ENCODE measurements around the gene ERBB2. TPM values are rescaled to one million over a fixed set of nuclear protein-coding genes. Genes with fewer than 3 reads are reported as not detected.

The ERBB2 gene
- total and polyA plus RNA-seq, 2 of the 8 experiments (the other 6 are each of a cell fraction or from before 2014, with no cell fraction given) = 183 to 394 TPM

GRCh38 chr17:39651923-39652586, 47.8 kb upstream of the ERBB2 start:
- peaks cover 5 to 23% (median 19%) of the 10 kb centered on the region in 4 experiments for H3K4me1 ChIP-seq (replicated peaks in 1 of 4; ENCODE audit: control insufficient read depth in 3 of 4, insufficient read depth in 4 of 4, low read length in 3 of 4)
- TF ChIP-seq RFX5 (IDR thresholded peaks at IDR 0.05; ENCODE audit: borderline replicate concordance, low read depth, low read length) (no peak), YY1 (IDR thresholded peaks at IDR 0.05; ENCODE audit: low read depth, low read length) (no peak), HDAC2 (IDR thresholded peaks at IDR 0.05; ENCODE audit: borderline replicate concordance in 1 of 2, low read depth in 2 of 2, low read length in 2 of 2) (no peak), FOSL1 (IDR thresholded peaks at IDR 0.05; ENCODE audit: insufficient read depth, low read depth, low read length) (no peak), EGR1 (IDR thresholded peaks at IDR 0.05; ENCODE audit: borderline replicate concordance, low read depth, low read length) (no peak), RBBP5 (IDR thresholded peaks at IDR 0.05; ENCODE audit: borderline replicate concordance, low read depth, low read length) (no peak), NRF1 (IDR thresholded peaks at IDR 0.05; ENCODE audit: low read depth, low read length) (no peak), POLR2A (IDR thresholded peaks at IDR 0.05; ENCODE audit: control extremely low read depth in 1 of 2, low read depth in 2 of 2, low read length in 2 of 2) (no peak), SAP30 (IDR thresholded peaks at IDR 0.05; ENCODE audit: insufficient read depth, insufficient replicate concordance, low read length) (no peak), NANOG (IDR thresholded peaks at IDR 0.05; ENCODE audit: insufficient read depth, low read depth, low read length, poor library complexity, severe bottlenecking) (no peak), TAF1 (IDR thresholded peaks at IDR 0.05; ENCODE audit: low read depth, low read length) (no peak)

More at GRCh38 chr17:39651923-39652586, 47.8 kb upstream of the ERBB2 start:
- Histone ChIP-seq H4K5ac (ENCODE audit: insufficient read length, low read depth, low read length) (no peak overlapping the region), H3K9ac (replicated peaks in 1 of 4; ENCODE audit: extremely low read depth in 1 of 4, low read depth in 3 of 4, low read length in 3 of 4) (no peak overlapping the region), H4K8ac (ENCODE audit: extremely low read depth, insufficient read depth, low read length) (no peak overlapping the region; the same call in 1 of the 2 replicates), H4K91ac (replicated peaks; ENCODE audit: insufficient read length, low read length) (peak overlapping the region; percentile 71), H3K14ac (ENCODE audit: insufficient read length) (no peak overlapping the region), H3K79me2 (ENCODE audit: control insufficient read depth in 1 of 2, insufficient read depth in 2 of 2, low read length in 2 of 2) (peaks cover 0 to 9% of the 10 kb centered on the region in 2 experiments; a peak in 1 of 4 replicates), H2BK15ac (ENCODE audit: low read length) (no peak overlapping the region; the same call in 1 of the 2 replicates), H3K27me3 (replicated peaks in 1 of 4; ENCODE audit: control insufficient read depth in 3 of 4, extremely low read depth in 1 of 4, insufficient read depth in 3 of 4, low read length in 3 of 4) (no peaks in the 10 kb centered on the region), H2AK5ac (ENCODE audit: low read depth, low read length) (peak overlapping the region; percentile 47; the same call in 1 of the 2 replicates), H2BK20ac (ENCODE audit: low read length) (0 out of 2 replicates have a peak overlapping the region, but pooled peaks have one; percentile 73), H3K23ac (ENCODE audit: insufficient read length) (no peak overlapping the region), H2BK12ac (ENCODE audit: low read depth, low read length) (peak overlapping the region; percentile 64; the same call in 1 of the 2 replicates), H4K20me1 (replicated peaks in 1 of 2; ENCODE audit: control insufficient read depth in 1 of 2, insufficient read depth in 2 of 2, low read length in 2 of 2) (peaks cover 1 to 2% of the 10 kb centered on the region in 2 experiments), H3K56ac (replicated peaks; ENCODE audit: insufficient read length, low read depth, low read length) (no peak overlapping the region), H3K27ac (ENCODE audit: low read depth, low read length) (peak overlapping the region; percentile 59; the same call in 1 of the 2 replicates), H3K9me3 (ENCODE audit: insufficient read depth in 2 of 2, low read depth in 1 of 2, low read length in 1 of 2) (no peaks in the 10 kb centered on the region), H3K18ac (ENCODE audit: extremely low read depth, low read length) (peak overlapping the region; percentile 36), H3K4me3 (ENCODE audit: extremely low read depth in 1 of 4, insufficient read depth in 2 of 4, low read depth in 3 of 4, low read length in 4 of 4) (no peak overlapping the region), H3K79me1 (ENCODE audit: low read depth, low read length) (peaks cover 2% of the 10 kb centered on the region; the same call in 1 of the 2 replicates), H3K4ac (replicated peaks; ENCODE audit: insufficient read length, low read depth, low read length) (no peak overlapping the region), H3K4me2 (ENCODE audit: insufficient read depth in 1 of 2, low read depth in 2 of 2, low read length in 2 of 2) (peak overlapping the region; percentile 14 to 45; a peak in 1 of 4 replicates), H2AFZ (ENCODE audit: low read length) (no peak overlapping the region), H2BK5ac (ENCODE audit: low read depth, low read length) (peak overlapping the region; percentile 68; the same call in 1 of the 2 replicates), H3K36me3 (ENCODE audit: control insufficient read depth in 2 of 4, insufficient read depth in 4 of 4, low read length in 3 of 4) (no peaks in the 10 kb centered on the region), H3K23me2 (ENCODE audit: low read depth, low read length) (no peaks in the 10 kb centered on the region; the same call in 1 of the 2 replicates), H2BK120ac (replicated peaks; ENCODE audit: low read depth, low read length) (peak overlapping the region; percentile 16)
- ChIA-PET CTCF (ENCODE audit: partially characterized antibody) (interaction anchor here (1.0 to 49.2 kb wide), 5 partner anchors 11 to 104 kb away, joined by 4 to 1885 read pairs (median 133); partner anchors contain the start of genes ERBB2, MIEN1, PGAP3 and PNMT), POLR2A (ENCODE audit: partially characterized antibody) (interaction anchor here (1.0 to 5.2 kb wide), 9 partner anchors 12 to 48 kb away, joined by 3 to 28 read pairs (median 5); partner anchors contain the start of genes ERBB2 and TCAP)
- DNase-seq (ENCODE audit: low read depth in 1 of 2, low spot score in 2 of 2) (no peak), FAIRE-seq (no peak)
- 74% methylated on average over 8 of the region's 8 CpGs; no CpG with 5 or more reads in 1 of the 2 experiments for WGBS, 2 experiments (ENCODE audit: extremely low coverage in 1 of 2, insufficient coverage in 1 of 2, insufficient read length in 1 of 2, insufficient replicate concordance in 2 of 2, low coverage in 1 of 2, low lambda C conversion rate in 2 of 2, missing lambda C conversion rate in 1 of 2)
